NCI-H2227 (cell line): ENCODE measurements around the gene FAM170A.

Experiments
- DNase-seq: peaks from one replicate; lab custom pipeline; 2025; ENCODE audit not compliant: unreplicated experiment; lab: John Stamatoyannopoulos, UW

The FAM170A gene, protein sequence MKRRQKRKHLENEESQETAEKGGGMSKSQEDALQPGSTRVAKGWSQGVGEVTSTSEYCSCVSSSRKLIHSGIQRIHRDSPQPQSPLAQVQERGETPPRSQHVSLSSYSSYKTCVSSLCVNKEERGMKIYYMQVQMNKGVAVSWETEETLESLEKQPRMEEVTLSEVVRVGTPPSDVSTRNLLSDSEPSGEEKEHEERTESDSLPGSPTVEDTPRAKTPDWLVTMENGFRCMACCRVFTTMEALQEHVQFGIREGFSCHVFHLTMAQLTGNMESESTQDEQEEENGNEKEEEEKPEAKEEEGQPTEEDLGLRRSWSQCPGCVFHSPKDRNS

DNA sequence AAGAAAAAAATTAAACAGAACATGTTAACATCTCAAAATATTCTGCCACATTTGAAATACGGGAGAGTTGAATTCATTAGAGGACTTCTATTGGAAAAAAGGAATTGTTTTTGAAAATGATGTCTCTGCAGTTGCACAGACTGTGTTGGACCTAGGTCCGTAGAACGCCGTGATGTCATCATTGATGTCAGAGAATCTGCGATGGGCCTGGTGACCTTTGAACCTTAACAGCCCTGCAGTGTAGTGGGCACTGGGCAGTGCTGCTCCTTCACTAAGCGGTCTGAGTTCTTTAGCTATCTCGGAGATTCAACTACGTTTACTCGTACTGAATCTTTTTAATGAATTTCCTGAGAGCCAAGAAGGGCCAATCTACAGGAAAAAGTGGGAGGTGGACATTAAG lies at the start of gene FAM170A:
TSS of gene FAM170A (plus strand) at position 220 of the 400 bp plus-strand sequence. CDS start 211 bp downstream, outside the sequence.
- no peak for DNase-seq

DNA sequence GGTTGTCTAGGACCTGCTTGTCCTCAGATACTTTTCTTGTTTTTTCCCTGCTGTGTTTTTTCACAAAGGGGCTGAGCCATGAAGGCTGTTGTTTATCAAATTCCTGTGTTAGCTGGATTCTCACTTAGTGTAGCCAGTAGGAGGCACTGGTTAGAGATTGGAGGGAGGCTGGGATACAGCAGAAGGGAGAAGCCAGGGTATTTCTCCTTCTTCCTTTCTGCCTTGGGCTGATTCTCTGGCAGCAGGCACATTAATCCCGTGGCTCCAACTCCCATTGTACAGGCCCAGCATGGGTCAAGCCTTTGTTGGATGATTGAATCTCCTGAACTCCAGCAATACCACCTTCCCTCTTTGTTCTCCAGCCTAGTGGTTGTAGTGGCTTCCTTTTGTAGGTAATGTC lies 46.4 kb upstream of the FAM170A start:
- no peak for DNase-seq

DNA sequence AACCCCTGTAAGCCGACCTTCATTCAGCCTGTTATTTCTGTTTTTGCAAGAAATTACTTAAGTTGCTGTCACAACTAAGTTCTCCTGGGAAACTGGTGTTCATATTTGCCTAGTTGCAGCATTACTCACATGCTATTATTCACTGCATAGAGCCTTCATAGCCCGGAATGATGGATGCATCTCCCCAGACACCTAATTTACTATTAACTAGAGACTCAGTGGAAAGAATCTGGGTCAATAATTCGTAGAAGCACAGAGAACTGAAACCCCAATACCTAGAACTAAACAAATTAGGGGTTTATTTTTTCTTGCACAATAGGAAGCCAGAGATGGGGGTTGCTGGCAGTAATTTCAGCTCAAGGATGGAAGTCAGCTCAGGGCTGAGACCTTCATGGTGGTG lies 45.7 kb upstream of the FAM170A start:
- no peak for DNase-seq

DNA sequence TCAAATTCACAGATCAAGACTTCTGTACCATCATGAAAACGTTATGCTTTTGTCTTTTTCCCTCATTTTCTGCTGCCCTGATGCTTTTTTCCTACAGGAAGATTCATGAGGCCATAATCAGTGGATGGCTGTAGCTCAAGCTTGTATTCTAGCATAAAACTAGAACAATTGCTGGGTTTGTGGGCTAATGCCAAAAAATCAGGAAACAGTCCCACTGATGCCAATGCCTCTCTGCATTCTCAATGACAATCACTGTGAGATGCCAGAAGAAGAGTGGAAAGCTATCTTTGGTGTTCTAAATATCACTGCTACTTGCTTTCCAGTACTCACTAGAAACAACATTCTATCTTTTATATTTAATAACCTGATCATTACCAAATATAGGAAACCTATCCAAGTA lies 33.3 kb upstream of the FAM170A start:
- DNase-seq, result no peak

DNA sequence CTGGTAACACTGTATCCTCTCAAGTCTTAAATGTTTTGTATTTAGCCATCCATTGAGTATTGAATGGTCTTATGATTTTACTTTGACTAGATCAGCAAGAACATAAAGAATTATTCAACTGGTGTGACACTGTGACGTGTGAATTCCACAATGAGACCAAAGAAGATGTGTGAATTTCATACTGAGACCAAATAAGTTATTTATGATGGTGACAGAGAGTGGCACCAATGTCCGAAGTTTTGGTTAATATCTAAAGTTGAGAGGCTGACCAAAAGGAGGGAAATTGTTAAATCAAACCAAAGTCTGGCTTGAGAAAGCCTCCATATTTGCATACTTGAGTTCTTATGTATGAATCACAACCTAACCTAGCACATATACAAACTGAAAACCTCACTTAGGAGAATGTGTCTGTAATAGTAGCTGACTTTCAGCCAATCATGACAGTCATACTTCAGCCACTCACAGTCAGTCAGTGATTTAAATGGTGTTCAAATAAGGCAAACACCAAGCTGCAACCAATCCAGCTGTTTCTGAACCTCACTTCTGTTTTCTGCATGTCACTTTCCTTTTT lies 31.5 kb upstream of the FAM170A start:
- no peak for DNase-seq

DNA sequence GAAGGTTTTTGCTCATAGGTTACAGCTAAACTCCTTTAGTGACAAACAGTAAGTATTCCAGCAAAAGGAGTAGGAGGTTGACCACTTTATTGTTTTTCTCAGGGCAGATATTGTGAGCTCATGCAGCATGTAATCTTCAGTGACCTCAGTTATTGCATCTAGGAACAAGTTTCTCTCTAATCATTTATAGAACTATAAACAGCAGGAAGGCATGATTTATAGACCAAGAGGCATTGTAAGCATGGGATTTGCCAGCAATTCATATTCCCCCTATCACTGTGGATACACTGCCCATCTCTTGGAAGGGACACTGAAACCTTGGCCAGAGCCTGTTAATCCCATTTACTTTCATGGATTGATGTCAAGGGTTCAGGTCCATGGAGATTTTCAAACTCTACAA lies 15.4 kb upstream of the FAM170A start:
- no peak for DNase-seq

DNA sequence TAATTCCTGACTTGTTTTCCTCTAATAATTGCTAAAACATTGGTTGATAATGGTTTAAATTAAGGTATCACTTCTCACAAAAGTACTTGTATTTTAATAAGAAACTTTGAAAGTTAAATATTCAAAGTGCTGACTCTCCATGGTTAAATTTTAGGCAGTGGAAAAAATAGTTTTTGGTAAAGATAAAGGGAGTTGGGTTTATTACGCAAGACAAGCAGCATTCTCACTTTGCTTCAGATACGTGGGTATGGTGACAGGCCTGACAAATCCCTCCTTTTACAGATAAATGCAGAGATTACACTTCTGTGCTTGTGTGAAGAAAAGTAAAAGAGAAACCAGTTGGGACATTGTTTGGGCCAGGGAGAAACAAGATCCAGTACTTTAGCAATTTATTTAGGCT lies 14.5 kb upstream of the FAM170A start:
- DNase-seq, result no peak

DNA sequence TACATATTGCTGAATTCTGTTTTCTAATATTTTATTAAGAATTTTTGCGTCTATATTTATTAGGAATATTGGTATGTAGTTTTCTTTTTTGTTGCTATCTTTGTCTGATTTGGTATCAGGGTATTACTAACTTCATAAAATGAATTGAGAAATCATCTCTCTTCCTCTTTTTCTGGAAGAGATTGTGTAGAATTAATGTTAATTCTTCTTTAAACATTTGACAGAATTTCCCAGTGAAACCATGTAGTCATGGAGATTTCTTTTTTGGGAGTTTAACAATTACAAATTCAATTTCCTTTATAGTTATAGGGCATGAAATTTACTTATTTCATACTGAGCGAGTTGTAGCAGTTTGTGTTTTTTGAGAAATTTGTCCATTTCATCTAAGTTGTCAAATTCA lies 3.3 kb upstream of the FAM170A start:
- DNase-seq, result no peak

DNA sequence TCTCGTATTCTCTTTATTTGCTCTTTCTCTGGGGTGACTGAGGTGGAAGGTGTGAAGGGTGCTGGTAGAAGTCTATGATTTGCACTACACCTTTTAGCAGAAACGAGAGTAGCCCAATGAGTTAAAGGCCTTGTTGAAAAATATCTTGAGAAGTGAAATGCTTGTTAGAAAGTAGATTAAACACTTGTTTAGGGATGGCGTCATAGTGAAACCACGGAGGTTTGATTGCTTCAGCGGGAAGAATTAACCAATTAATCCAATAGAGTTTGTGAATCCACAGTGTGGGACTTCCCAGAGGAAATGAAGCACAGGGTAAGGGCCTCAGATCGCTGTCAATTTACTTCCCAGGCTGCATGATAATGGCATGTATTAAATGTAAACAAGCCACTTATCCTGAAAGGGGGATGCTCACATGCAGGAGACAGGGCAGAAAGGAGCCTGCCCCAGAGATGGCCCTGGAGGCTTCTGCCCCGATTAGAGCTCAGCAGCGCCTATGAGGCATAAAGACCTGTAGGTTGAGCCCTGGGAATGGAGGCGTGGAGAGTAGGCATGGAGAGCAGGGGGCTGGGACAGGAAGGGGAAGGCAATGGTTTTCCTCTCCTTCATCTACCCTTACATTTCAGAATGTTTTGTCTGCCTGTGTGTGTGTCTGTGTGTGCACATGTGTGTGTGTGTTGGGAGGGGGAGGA lies 1.5 kb downstream of the FAM170A start:
- DNase-seq, result no peak

DNA sequence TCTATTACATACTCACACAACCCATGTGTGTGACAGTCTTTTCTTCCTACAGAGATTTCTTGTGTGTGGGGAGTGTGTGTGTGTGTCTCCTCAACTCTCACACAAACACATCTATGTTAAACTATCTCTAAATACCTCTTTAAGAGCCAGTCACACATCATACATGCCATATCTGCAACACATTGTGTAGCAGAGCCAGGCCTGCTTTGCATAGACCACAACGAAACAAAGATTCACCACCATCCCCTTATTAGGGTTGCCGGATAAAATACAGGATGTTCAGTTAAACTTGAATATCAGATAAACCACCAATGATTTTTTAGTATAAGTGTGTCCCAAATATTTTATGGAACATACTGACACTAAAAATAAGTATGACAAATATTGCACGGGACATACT lies 2.3 kb downstream of the FAM170A start:
- no peak for DNase-seq

DNA sequence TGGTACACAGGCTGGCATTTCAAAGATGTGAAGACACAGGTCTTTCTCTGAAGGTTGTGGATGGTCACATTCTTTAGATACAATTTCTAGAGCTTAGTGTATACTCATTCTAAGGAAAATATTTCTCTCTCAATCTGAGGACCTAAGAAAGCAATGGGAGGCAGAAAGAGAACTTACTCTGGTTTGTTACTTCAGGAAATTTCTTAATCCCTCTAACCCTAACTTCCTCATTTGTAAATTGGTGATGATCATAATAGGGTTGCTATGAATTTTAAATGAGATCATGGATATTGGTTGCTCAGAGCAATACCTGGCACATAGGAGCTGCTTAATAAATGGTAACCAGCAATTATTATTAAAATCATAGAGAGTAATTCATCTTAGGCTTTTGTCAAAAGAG lies 22.1 kb downstream of the FAM170A start:
- no peak for DNase-seq

DNA sequence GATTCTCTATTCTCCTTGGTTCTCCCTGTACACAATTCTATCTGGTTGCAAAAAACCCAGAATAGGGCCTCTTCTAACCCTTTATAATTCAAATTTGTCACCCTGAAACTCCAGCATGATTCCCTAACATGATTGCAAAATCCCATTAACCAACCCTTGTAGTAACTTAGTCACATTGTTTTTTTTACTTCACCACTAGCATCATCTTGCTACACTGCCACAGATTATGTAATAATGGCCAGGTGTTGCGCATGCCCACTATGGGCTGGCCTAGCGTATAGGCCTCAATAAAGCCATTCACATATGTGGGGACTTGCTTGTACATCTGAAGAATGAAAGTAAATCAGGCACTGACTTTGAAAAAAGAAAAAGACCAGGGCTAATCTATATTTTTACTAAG lies 25.7 kb downstream of the FAM170A start:
- DNase-seq, result no peak

DNA sequence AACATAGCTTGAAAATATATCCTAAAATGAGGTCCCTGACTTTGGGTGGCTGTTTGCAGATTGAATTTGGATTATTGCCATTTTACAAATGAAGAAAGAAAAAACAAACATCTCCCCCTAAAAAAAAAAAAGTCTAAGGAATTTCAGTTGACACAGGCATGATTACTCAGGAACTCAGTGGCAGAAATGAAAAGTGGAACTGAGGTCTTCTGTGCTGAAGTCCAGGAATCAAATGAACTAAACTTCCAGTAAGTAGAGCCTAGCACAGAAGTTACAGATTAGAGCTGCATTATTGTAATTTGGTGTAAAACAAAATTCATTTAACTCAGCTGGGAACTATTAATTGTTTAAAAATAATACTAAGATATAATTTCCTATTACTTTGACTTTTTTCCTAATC lies 26.7 kb downstream of the FAM170A start:
- DNase-seq, result no peak

DNA sequence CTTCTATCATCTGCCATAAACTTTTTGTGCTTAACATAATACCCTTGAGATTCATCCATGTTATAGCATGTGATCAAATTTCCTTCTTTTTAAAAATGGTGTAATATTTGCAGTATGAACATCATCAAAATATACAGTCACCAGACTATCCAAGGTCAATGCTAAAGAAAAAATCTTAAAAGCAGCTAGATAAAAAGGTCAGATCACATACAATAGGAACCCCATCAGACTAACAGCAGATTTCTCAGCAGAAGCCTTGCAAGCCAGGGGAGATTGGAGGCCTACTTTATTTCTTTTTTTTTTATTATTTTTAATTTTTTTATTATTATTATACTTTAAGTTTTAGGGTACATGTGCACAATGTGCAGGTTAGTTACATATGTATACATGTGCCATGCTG lies 37.2 kb downstream of the FAM170A start:
- DNase-seq, result no peak

DNA sequence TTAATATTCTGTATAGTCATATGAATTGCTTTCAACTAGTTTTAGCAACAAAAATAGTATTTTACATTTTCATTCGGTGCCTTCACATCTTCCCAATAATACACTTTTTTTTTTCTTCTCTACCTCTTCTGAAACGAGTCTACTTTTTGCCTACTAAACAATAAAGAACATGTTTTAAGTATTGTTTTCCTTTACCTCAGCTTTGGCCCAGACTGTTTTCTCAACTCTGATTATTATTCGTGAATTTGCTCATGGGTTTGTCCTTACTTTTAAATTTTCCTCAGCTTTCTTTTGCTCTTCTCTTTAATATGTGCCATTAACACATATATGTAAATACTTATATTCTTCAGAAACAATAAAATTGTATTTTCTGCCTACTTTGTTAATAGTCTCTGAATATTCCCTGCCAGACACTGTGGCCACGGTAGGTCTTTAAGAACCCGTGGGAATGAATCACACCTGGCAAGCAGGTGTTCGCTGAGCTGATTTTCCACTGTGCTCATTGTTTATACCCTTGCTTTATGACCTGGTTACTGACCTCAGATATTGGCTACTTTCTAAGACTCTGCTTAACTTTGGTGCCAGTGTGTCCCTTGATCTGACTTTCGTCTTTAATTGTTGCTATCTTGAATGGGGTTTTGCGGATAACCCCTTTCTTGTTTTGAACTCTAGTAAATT lies 49.1 kb downstream of the FAM170A start:
- DNase-seq, result no peak

DNA sequence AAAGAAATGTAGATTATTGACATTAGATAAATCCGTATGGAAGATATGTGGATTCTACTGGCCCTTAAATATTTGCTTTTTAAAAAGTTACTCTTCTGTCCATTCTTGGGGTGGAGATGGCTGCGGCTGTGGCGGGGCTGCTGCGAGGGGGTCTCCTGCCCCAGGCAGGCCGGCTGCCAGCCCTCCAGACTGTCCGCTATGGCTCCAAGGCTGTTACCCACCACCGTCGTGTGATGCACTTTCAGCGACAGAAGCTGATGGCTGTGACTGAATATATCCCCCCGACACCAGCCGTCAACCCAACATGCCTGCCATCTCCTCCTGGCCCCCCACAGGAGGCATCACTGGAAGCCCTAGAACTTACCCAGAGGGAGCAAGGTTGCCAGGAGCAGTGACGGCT lies 50.7 kb downstream of the FAM170A start:
- no peak for DNase-seq

DNA sequence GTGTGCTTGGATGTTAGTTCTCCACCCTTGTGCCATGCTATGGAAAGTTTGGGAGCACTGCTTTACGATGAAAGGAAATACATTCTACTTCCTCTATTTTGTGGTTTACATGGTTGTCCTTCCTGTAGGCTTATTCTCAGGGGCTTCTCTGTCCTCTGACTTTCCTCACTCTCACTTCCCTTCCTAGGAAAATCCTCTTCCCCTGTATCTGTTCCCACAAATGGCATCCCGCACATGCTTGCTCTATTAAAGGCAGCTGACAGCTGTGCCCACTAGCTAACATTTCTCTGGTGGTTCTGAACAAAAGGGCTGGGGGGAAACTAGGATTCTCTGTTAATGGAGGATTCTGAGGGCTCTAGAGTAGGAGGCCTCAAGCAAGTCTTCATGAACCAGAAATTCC lies 52.4 kb downstream of the FAM170A start:
- no peak for DNase-seq

DNA sequence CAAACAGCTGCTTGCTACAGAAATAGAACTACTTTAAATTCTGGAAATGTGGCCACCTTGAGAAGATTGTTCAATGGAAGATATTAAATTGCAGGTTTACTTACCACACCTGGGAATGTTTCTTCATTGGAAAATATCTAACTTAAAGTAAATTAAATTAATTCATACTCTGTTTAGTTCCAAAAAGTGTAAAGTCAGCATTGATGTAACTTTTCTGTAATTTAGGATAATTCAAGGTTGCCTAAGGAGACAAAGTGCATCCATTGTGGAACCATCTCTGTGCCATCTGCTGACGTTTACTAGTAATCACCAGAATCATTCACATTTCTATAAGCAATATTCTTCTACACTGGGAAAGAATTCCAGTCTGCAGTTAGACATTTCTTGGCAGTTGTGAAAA lies 53.0 kb downstream of the FAM170A start:
- no peak for DNase-seq
